ENCODE data around the gene USP51.
"Not testable (repeated sequence)": the region's sequence is repeated elsewhere in the genome, so short reads cannot be mapped to it uniquely, and the experiment has no call there.

USP51 gene

GRCh38 chrX:55522596-55523276, 33.1 kb upstream of the USP51 start:
- no peaks in the 10 kb centered on the region for H3K9me3 ChIP-seq (ENCODE audit: insufficient read depth, low read length)
- no peaks in the 10 kb centered on the region for H3K9me2 ChIP-seq (replicated peaks; ENCODE audit: insufficient read depth, low read length)
- no peaks in the 10 kb centered on the region for H4K20me1 ChIP-seq (ENCODE audit: low read depth, low read length)
- no peak overlapping the region for H2AFZ ChIP-seq (ENCODE audit: low read depth, low read length, severe bottlenecking)
- no peak overlapping the region for H3K4me2 ChIP-seq (ENCODE audit: low read depth, low read length, poor library complexity, severe bottlenecking)
- H3K27ac ChIP-seq (ENCODE audit: low read depth, low read length): no peak overlapping the region
- no peaks in the 10 kb centered on the region for H3K79me2 ChIP-seq (ENCODE audit: insufficient read depth, low read length)
- H3K27me3 ChIP-seq (ENCODE audit: low read length): no peaks in the 10 kb centered on the region
- H3K9ac ChIP-seq (ENCODE audit: low read length): no peak overlapping the region
- H3K4me3 ChIP-seq (ENCODE audit: insufficient read depth, low read length, poor library complexity, severe bottlenecking): no peak overlapping the region
- no peaks in the 10 kb centered on the region for H3F3A ChIP-seq (ENCODE audit: insufficient read depth)
- TF ChIP-seq CTCF (IDR thresholded peaks at IDR 0.05; ENCODE audit: insufficient read depth, low read length, poor library complexity, severe bottlenecking): no peak
- no peak for TF ChIP-seq EZH2phosphoT487 (conservative IDR thresholded peaks at IDR 0.05; ENCODE audit: low read length)
- no peaks in the 10 kb centered on the region for H3K36me3 ChIP-seq (ENCODE audit: low read length)

GRCh38 chrX:55521687-55522086, 32.0 kb upstream of the USP51 start:
- Histone ChIP-seq H3K4me3 (ENCODE audit: insufficient read depth, low read length, poor library complexity, severe bottlenecking) (no peak overlapping the region), H3K36me3 (ENCODE audit: low read length) (no peaks in the 10 kb centered on the region), H3K9ac (ENCODE audit: low read length) (no peak overlapping the region), H4K20me1 (ENCODE audit: low read depth, low read length) (no peaks in the 10 kb centered on the region), H3K9me2 (replicated peaks; ENCODE audit: insufficient read depth, low read length) (no peaks in the 10 kb centered on the region), H3K27me3 (ENCODE audit: low read length) (no peaks in the 10 kb centered on the region), H2AFZ (ENCODE audit: low read depth, low read length, severe bottlenecking) (no peak overlapping the region), H3F3A (ENCODE audit: insufficient read depth) (no peaks in the 10 kb centered on the region), H3K9me3 (ENCODE audit: insufficient read depth, low read length) (no peaks in the 10 kb centered on the region), H3K79me2 (ENCODE audit: insufficient read depth, low read length) (no peaks in the 10 kb centered on the region), H3K4me2 (ENCODE audit: low read depth, low read length, poor library complexity, severe bottlenecking) (no peak overlapping the region), H3K27ac (ENCODE audit: low read depth, low read length) (no peak overlapping the region)
- TF ChIP-seq CTCF (IDR thresholded peaks at IDR 0.05; ENCODE audit: insufficient read depth, low read length, poor library complexity, severe bottlenecking) (no peak), EZH2phosphoT487 (conservative IDR thresholded peaks at IDR 0.05; ENCODE audit: low read length) (no peak)

- H3K9me2 ChIP-seq (replicated peaks; ENCODE audit: insufficient read depth, low read length); H3K9me3 ChIP-seq (ENCODE audit: insufficient read depth, low read length); H3K27me3 ChIP-seq (ENCODE audit: low read length); H3K9ac ChIP-seq (ENCODE audit: low read length); H3F3A ChIP-seq (ENCODE audit: insufficient read depth); H3K36me3 ChIP-seq (ENCODE audit: low read length); H3K27ac ChIP-seq (ENCODE audit: low read depth, low read length); H3K4me2 ChIP-seq (ENCODE audit: low read depth, low read length, poor library complexity, severe bottlenecking); H4K20me1 ChIP-seq (ENCODE audit: low read depth, low read length); H3K79me2 ChIP-seq (ENCODE audit: insufficient read depth, low read length); H3K4me3 ChIP-seq (ENCODE audit: insufficient read depth, low read length, poor library complexity, severe bottlenecking); H2AFZ ChIP-seq (ENCODE audit: low read depth, low read length, severe bottlenecking): not testable (repeated sequence)
These were observed 27.3 kb upstream of the USP51 start for GRCh38 chrX:55516794-55517481.

- H2AFZ ChIP-seq (ENCODE audit: low read depth, low read length, severe bottlenecking); H3K4me2 ChIP-seq (ENCODE audit: low read depth, low read length, poor library complexity, severe bottlenecking); H3K27me3 ChIP-seq (ENCODE audit: low read length); H4K20me1 ChIP-seq (ENCODE audit: low read depth, low read length); H3K9me2 ChIP-seq (replicated peaks; ENCODE audit: insufficient read depth, low read length); H3K27ac ChIP-seq (ENCODE audit: low read depth, low read length); H3K9me3 ChIP-seq (ENCODE audit: insufficient read depth, low read length); H3K36me3 ChIP-seq (ENCODE audit: low read length); H3K79me2 ChIP-seq (ENCODE audit: insufficient read depth, low read length); H3K4me3 ChIP-seq (ENCODE audit: insufficient read depth, low read length, poor library complexity, severe bottlenecking); H3K9ac ChIP-seq (ENCODE audit: low read length); H3F3A ChIP-seq (ENCODE audit: insufficient read depth): not testable (repeated sequence)
These were observed 23.5 kb upstream of the USP51 start for GRCh38 chrX:55513045-55513737.

GRCh38 chrX:55508410-55509152, 18.9 kb upstream of the USP51 start:
- H4K20me1 ChIP-seq (ENCODE audit: low read depth, low read length); H2AFZ ChIP-seq (ENCODE audit: low read depth, low read length, severe bottlenecking); H3K4me3 ChIP-seq (ENCODE audit: insufficient read depth, low read length, poor library complexity, severe bottlenecking); H3F3A ChIP-seq (ENCODE audit: insufficient read depth); H3K9me3 ChIP-seq (ENCODE audit: insufficient read depth, low read length); H3K27ac ChIP-seq (ENCODE audit: low read depth, low read length); H3K27me3 ChIP-seq (ENCODE audit: low read length); H3K79me2 ChIP-seq (ENCODE audit: insufficient read depth, low read length); H3K4me2 ChIP-seq (ENCODE audit: low read depth, low read length, poor library complexity, severe bottlenecking); H3K36me3 ChIP-seq (ENCODE audit: low read length); H3K9me2 ChIP-seq (replicated peaks; ENCODE audit: insufficient read depth, low read length); H3K9ac ChIP-seq (ENCODE audit: low read length): not testable (repeated sequence)

- H3K4me3 ChIP-seq (ENCODE audit: insufficient read depth, low read length, poor library complexity, severe bottlenecking); H2AFZ ChIP-seq (ENCODE audit: low read depth, low read length, severe bottlenecking); H3K27me3 ChIP-seq (ENCODE audit: low read length); H3K79me2 ChIP-seq (ENCODE audit: insufficient read depth, low read length); H3K36me3 ChIP-seq (ENCODE audit: low read length); H3K9me3 ChIP-seq (ENCODE audit: insufficient read depth, low read length); H3K4me2 ChIP-seq (ENCODE audit: low read depth, low read length, poor library complexity, severe bottlenecking); H3K9me2 ChIP-seq (replicated peaks; ENCODE audit: insufficient read depth, low read length); H4K20me1 ChIP-seq (ENCODE audit: low read depth, low read length); H3K27ac ChIP-seq (ENCODE audit: low read depth, low read length); H3K9ac ChIP-seq (ENCODE audit: low read length); H3F3A ChIP-seq (ENCODE audit: insufficient read depth): not testable (repeated sequence)
These were observed 18.1 kb upstream of the USP51 start for GRCh38 chrX:55507699-55508098.
